Loucy (cell line): ENCODE data around the gene DUSP2.

Experiments used
- H2AFZ ChIP-seq: fragments of 200-600 bp; sonication (generic); 2 replicates; pipeline ENCODE4 v1.6.0; 2016; ENCODE audit warnings: antibody characterized with exemption, mild to moderate bottlenecking, low read length, moderate library complexity
- H3F3A ChIP-seq: fragments of 200-600 bp; 2 replicates; pipeline ENCODE4 v1.6.0; 2016; ENCODE audit warnings: antibody characterized with exemption, low read depth, mild to moderate bottlenecking
- H3K27me3 ChIP-seq: fragments of 200-600 bp; sonication (generic); 2 replicates; pipeline ENCODE4 v1.6.1; 2014; ENCODE audit warnings: low read length, mild to moderate bottlenecking; ENCODE audit not compliant: insufficient read depth, poor library complexity, severe bottlenecking
- H3K36me3 ChIP-seq: fragments of 200-600 bp; sonication (generic); 2 replicates; pipeline ENCODE4 v1.6.1; 2016; ENCODE audit warnings: low read length; ENCODE audit not compliant: insufficient read depth
- H3K4me1 ChIP-seq: fragments of 200-600 bp; sonication (generic); 2 replicates; pipeline ENCODE4 v1.5.1; 2014; ENCODE audit warnings: low read length, mild to moderate bottlenecking; ENCODE audit not compliant: insufficient read depth, poor library complexity, severe bottlenecking
- H3K4me2 ChIP-seq: fragments of 200-600 bp; sonication (generic); 2 replicates; pipeline ENCODE4 v1.6.0; 2014; ENCODE audit warnings: antibody characterized with exemption, low read length, low read depth, mild to moderate bottlenecking; ENCODE audit not compliant: poor library complexity, severe bottlenecking
- H3K4me3 ChIP-seq: fragments of 200-600 bp; sonication (generic); 2 replicates; pipeline ENCODE4 v1.5.1; 2014; ENCODE audit warnings: low read length, mild to moderate bottlenecking, mixed read lengths; ENCODE audit not compliant: poor library complexity, severe bottlenecking
- H3K79me2 ChIP-seq: fragments of 200-600 bp; sonication (generic); 2 replicates; pipeline ENCODE4 v1.6.1; 2014; ENCODE audit warnings: low read length; ENCODE audit not compliant: insufficient read depth
- H3K9ac ChIP-seq: fragments of 200-600 bp; sonication (generic); 2 replicates; pipeline ENCODE4 v1.6.0; 2014; ENCODE audit warnings: mild to moderate bottlenecking, low read depth, low read length, moderate library complexity; ENCODE audit not compliant: poor library complexity, severe bottlenecking
- H3K9me2 ChIP-seq: fragments of 200-600 bp; sonication (generic); replicated peaks from 2 replicates; pipeline ENCODE4 v1.6.1; 2016; ENCODE audit warnings: low read depth, low read length, mixed read lengths
- H3K9me3 ChIP-seq: fragments of 200-600 bp; sonication (generic); 2 replicates; pipeline ENCODE4 v1.6.1; 2014; ENCODE audit warnings: mild to moderate bottlenecking, antibody characterized with exemption, low read length, low read depth; ENCODE audit not compliant: insufficient read depth
- H4K20me1 ChIP-seq: fragments of 200-600 bp; sonication (generic); 2 replicates; pipeline ENCODE4 v1.6.0; 2014; ENCODE audit warnings: antibody characterized with exemption, low read length, mild to moderate bottlenecking; ENCODE audit not compliant: insufficient read depth, poor library complexity, severe bottlenecking
- EZH2phosphoT487 ChIP-seq: fragments of 200-600 bp; IDR thresholded peaks from 2 replicates; pipeline ENCODE4 v1.6.1; 2018; ENCODE audit warnings: antibody characterized with exemption, mild to moderate bottlenecking, moderate library complexity, borderline replicate concordance
- TF ChIP-seq, protein P1 (sequence below): fragments of 200-600 bp; sonication (generic); conservative IDR thresholded peaks from 2 replicates; pipeline ENCODE4 v1.5.1; 2014; ENCODE audit warnings: mild to moderate bottlenecking, antibody characterized with exemption, low read length

Gene DUSP2

DNA sequence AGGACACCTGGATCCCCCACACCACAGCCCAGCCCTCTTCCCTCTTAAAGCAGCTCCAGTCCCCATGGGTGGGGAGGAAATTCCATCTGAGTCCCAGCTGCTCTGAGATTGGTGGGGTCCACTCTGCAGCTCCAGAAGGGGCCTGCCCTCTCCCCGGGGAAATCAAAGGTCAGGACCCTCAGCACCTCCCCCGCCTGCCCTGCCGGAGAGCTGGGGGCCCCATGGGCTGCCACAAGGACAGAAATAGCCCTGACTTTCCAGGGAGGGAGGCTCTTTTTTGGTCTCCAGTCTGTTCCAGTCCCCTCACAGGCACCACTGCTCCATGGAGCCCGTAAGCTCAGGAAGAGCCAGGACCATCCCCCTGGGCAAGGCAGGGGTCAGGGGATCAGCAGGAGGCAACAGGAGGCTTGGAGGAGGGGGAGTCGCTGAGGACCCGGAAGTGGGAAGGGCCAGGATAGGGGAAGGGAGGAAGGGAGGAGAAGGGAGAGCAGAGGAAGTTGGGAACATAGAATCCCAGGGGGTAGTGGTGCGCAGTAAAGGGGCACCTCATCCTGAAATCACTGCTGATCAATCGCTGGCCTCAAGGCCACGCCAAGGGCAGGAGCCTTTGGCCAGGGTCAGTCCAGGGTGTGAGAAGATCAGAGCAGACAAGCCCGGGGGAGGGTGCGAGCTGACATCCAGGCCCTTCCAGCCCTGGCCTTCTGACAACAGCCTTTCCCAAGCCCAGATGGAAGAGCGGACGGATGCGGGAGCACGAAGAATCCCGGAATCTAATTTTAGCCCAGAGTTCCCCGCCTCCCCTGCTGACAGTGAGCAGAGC lies 36.5 kb downstream of the DUSP2 start:
- Histone ChIP-seq H3K4me2 (no peak overlapping the region), H3K4me3 (no peak overlapping the region), H3K9ac (no peak overlapping the region)

DNA sequence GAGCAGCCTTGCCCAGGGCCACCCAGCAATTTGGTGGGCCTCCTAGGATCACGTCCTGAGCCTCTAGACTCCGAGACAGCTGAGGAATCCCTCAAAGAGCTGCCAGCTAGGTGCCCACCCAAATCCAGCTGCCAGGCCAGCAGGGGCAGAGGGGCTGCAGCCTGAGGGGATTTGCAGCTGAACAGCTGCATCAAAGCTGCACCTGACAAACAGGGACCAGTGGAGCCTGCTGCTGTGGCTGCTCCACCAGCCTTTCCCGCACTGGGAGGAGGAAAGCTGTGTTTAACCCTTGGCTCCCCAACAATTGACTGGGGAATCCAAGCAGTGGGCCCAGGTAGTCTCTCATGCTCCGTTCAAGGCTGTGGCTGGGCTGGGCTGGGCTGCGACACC lies 37.1 kb downstream of the DUSP2 start:
- TF ChIP-seq, protein P1, sequence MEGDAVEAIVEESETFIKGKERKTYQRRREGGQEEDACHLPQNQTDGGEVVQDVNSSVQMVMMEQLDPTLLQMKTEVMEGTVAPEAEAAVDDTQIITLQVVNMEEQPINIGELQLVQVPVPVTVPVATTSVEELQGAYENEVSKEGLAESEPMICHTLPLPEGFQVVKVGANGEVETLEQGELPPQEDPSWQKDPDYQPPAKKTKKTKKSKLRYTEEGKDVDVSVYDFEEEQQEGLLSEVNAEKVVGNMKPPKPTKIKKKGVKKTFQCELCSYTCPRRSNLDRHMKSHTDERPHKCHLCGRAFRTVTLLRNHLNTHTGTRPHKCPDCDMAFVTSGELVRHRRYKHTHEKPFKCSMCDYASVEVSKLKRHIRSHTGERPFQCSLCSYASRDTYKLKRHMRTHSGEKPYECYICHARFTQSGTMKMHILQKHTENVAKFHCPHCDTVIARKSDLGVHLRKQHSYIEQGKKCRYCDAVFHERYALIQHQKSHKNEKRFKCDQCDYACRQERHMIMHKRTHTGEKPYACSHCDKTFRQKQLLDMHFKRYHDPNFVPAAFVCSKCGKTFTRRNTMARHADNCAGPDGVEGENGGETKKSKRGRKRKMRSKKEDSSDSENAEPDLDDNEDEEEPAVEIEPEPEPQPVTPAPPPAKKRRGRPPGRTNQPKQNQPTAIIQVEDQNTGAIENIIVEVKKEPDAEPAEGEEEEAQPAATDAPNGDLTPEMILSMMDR = no peak
- TF ChIP-seq EZH2phosphoT487 = no peak
- H3K9me3 ChIP-seq = no peaks in the 10 kb centered on the region
- no peaks in the 10 kb centered on the region for H3K27me3 ChIP-seq
- no peak overlapping the region for H3K4me3 ChIP-seq
- no peaks in the 10 kb centered on the region for H3K36me3 ChIP-seq
- peaks cover 6% of the 10 kb centered on the region for H3K4me1 ChIP-seq
- H4K20me1 ChIP-seq = no peaks in the 10 kb centered on the region
- H3K4me2 ChIP-seq = no peak overlapping the region
- H3K9ac ChIP-seq = no peak overlapping the region
- no peak overlapping the region for H2AFZ ChIP-seq
- no peaks in the 10 kb centered on the region for H3K9me2 ChIP-seq
- H3K79me2 ChIP-seq = no peaks in the 10 kb centered on the region
- H3F3A ChIP-seq = no peaks in the 10 kb centered on the region

More for the DNA sequence above, 36.5 kb downstream of the DUSP2 start:
- H3K36me3 ChIP-seq = no peaks in the 10 kb centered on the region
- H3K9me3 ChIP-seq = no peaks in the 10 kb centered on the region
- no peaks in the 10 kb centered on the region for H4K20me1 ChIP-seq
- no peaks in the 10 kb centered on the region for H3K79me2 ChIP-seq
- H3F3A ChIP-seq = no peaks in the 10 kb centered on the region
- TF ChIP-seq, protein P1 = no peak
- TF ChIP-seq EZH2phosphoT487 = no peak
- no peak overlapping the region for H2AFZ ChIP-seq
- no peaks in the 10 kb centered on the region for H3K9me2 ChIP-seq
- H3K4me1 ChIP-seq = peaks cover 2% of the 10 kb centered on the region
- H3K27me3 ChIP-seq = no peaks in the 10 kb centered on the region

DNA sequence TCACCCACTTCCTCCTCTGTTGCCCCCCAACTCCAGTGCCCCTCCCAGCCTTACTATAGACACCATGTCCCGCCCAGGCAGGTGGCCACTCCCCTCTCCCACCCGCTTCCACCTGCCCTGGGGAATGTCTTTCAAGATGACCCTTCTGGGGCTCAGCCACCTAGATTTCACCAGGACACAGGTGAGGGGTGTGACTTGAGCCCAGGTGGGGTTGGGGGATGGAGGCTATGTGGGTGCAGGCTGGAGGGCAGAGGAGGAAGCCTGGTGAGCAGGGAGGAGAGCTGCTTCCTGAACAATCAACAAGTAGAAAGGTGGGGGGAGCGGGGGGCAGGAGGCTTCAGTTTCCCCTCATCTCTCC lies 37.6 kb downstream of the DUSP2 start:
- no peak overlapping the region for H2AFZ ChIP-seq
- H3K4me3 ChIP-seq = no peak overlapping the region
- no peak overlapping the region for H3K4me2 ChIP-seq
- TF ChIP-seq EZH2phosphoT487 = no peak
- TF ChIP-seq, protein P1 = no peak
- H3K9ac ChIP-seq = no peak overlapping the region
- H3K36me3 ChIP-seq = no peaks in the 10 kb centered on the region
- peaks cover 6% of the 10 kb centered on the region for H3K4me1 ChIP-seq
- H4K20me1 ChIP-seq = no peaks in the 10 kb centered on the region
- no peaks in the 10 kb centered on the region for H3K79me2 ChIP-seq
- H3K9me3 ChIP-seq = no peaks in the 10 kb centered on the region
- no peaks in the 10 kb centered on the region for H3K9me2 ChIP-seq
- H3F3A ChIP-seq = no peaks in the 10 kb centered on the region
- no peaks in the 10 kb centered on the region for H3K27me3 ChIP-seq
